GM23248 (cell line): ENCODE measurements around the gene TAF4. TPM values are rescaled to one million over a fixed set of nuclear protein-coding genes. Genes with fewer than 3 reads are reported as not detected.

Source experiments
- DNase-seq: peaks from one replicate; pipeline ENCODE4 v3.0.0-alpha.2; 2015
- H2AFZ ChIP-seq: fragments of 200-600 bp; sonication (generic); 2 replicates; pipeline ENCODE4 v1.6.1; 2016; ENCODE audit warnings: antibody characterized with exemption
- H3F3A ChIP-seq: fragments of 200-600 bp; sonication (generic); 2 replicates; pipeline ENCODE4 v1.6.1; 2016; ENCODE audit warnings: mild to moderate bottlenecking, antibody characterized with exemption, mixed run types; ENCODE audit not compliant: insufficient read depth
- H3K27ac ChIP-seq: fragments of 200-600 bp; sonication (generic); 2 replicates; pipeline ENCODE4 v1.5.1; 2016; ENCODE audit warnings: mild to moderate bottlenecking
- H3K27me3 ChIP-seq: fragments of 200-600 bp; sonication (generic); replicated peaks from 2 replicates; pipeline ENCODE4 v1.6.1; 2016; ENCODE audit warnings: mild to moderate bottlenecking; ENCODE audit not compliant: insufficient read depth
- H3K36me3 ChIP-seq: fragments of 200-600 bp; sonication (generic); 2 replicates; pipeline ENCODE4 v1.6.1; 2016; ENCODE audit warnings: low read depth, mild to moderate bottlenecking
- H3K4me1 ChIP-seq: fragments of 200-600 bp; sonication (generic); 2 replicates; pipeline ENCODE4 v1.6.1; 2016; ENCODE audit warnings: mild to moderate bottlenecking; ENCODE audit not compliant: insufficient read depth
- H3K4me2 ChIP-seq: fragments of 200-600 bp; sonication (generic); one replicate; pipeline ENCODE4 v1.6.1; 2016; ENCODE audit warnings: mild to moderate bottlenecking; ENCODE audit not compliant: unreplicated experiment
- H3K4me3 ChIP-seq: fragments of 200-600 bp; sonication (generic); 2 replicates; pipeline ENCODE4 v1.5.1; 2016; ENCODE audit warnings: mild to moderate bottlenecking
- H3K79me2 ChIP-seq: fragments of 200-600 bp; sonication (generic); 2 replicates; pipeline ENCODE4 v1.6.1; 2016; ENCODE audit warnings: mild to moderate bottlenecking; ENCODE audit not compliant: insufficient read depth
- H3K9ac ChIP-seq: fragments of 200-600 bp; sonication (generic); 2 replicates; pipeline ENCODE4 v1.6.1; 2016; ENCODE audit warnings: mild to moderate bottlenecking
- H3K9me2 ChIP-seq: fragments of 200-600 bp; sonication (generic); 2 replicates; pipeline ENCODE4 v1.6.1; 2016; ENCODE audit warnings: mixed run types, mild to moderate bottlenecking, moderate library complexity; ENCODE audit not compliant: insufficient read depth
- H3K9me3 ChIP-seq: fragments of 200-600 bp; sonication (generic); one replicate; pipeline ENCODE4 v1.6.1; 2017; ENCODE audit warnings: low read depth
- H4K20me1 ChIP-seq: fragments of 200-600 bp; sonication (generic); 2 replicates; pipeline ENCODE4 v1.6.0; 2016; ENCODE audit not compliant: insufficient read depth
- EZH2 ChIP-seq: fragments of 200-600 bp; sonication (generic); IDR thresholded peaks from 2 replicates; pipeline ENCODE4 v1.6.1; 2018; ENCODE audit warnings: antibody characterized with exemption, mild to moderate bottlenecking; ENCODE audit not compliant: insufficient read depth, poor library complexity, severe bottlenecking
- EZH2phosphoT487 ChIP-seq: fragments of 200-600 bp; sonication (generic); IDR thresholded peaks from 2 replicates; pipeline ENCODE4 v1.6.1; 2018; ENCODE audit warnings: antibody characterized with exemption, moderate library complexity, mild to moderate bottlenecking, low read depth; ENCODE audit not compliant: insufficient read depth
- WGBS, 2 experiments: methylation state at CpG; one replicate each; pipeline ENCODE4 v1.1.6; 2015 to 2017; ENCODE audit warnings: low lambda C conversion rate in 2 of 2, low coverage in 1 of 2; ENCODE audit errors: missing lambda C conversion rate in 2 of 2; 5-methylcytosine and 5-hydroxymethylcytosine counted together
- in situ Hi-C: fragments of 300-500 bp; cut with MboI; formaldehyde crosslinking; loops from 2 replicates; pipeline ENCODE4 v1.15.0; 2020
- polyA plus RNA-seq: library from polyadenylated mRNA; unstranded; fragments of >200 nt; fragmentation: Nextera tagmentation; extraction: Ambion mirVana; gene quantifications from 2 replicates; pipeline ENCODE4 v1.2.1, GENCODE V29; 2016
- total RNA-seq: library from RNA; depleted of rRNA; stranded (reverse); fragments of >200 nt; shearing (Covaris generic); gene quantifications from 2 replicates; pipeline ENCODE4 v1.2.3, GENCODE V29; 2014

Gene TAF4
- total and polyA plus RNA-seq, 2 experiments from 2014 or later = 1.4 to 2.9 TPM

- no peak for DNase-seq
- Histone ChIP-seq H3K27ac (no peak overlapping the region), H3K36me3 (no peaks in the 10 kb centered on the region), H3K79me2 (peaks cover 99% of the 10 kb centered on the region), H3K9ac (no peak overlapping the region), H2AFZ (no peak overlapping the region), H3F3A (no peaks in the 10 kb centered on the region), H3K4me1 (peaks cover 24% of the 10 kb centered on the region), H4K20me1 (no peaks in the 10 kb centered on the region), H3K4me3 (no peak overlapping the region), H3K9me2 (no peaks in the 10 kb centered on the region), H3K9me3 (no peaks in the 10 kb centered on the region), H3K27me3 (no peaks in the 10 kb centered on the region), H3K4me2 (no peak overlapping the region)
- TF ChIP-seq EZH2 (no peak), EZH2phosphoT487 (no peak)
- 68 to 69% methylated on average over 9 of the region's 9 CpGs for WGBS, 2 experiments
- in situ Hi-C loops = no loop called here
Measured at GRCh38 chr20:62030357-62030756, 35.3 kb downstream of the TAF4 start.

GRCh38 chr20:62029949-62030348 is 35.7 kb downstream of the TAF4 start:
- Histone ChIP-seq H4K20me1 (no peaks in the 10 kb centered on the region), H3K9me2 (no peaks in the 10 kb centered on the region), H3K79me2 (peaks cover 99% of the 10 kb centered on the region), H3K36me3 (no peaks in the 10 kb centered on the region), H3K9ac (no peak overlapping the region), H3K4me3 (no peak overlapping the region), H3K4me1 (peaks cover 28% of the 10 kb centered on the region), H3F3A (no peaks in the 10 kb centered on the region), H3K27ac (no peak overlapping the region), H3K27me3 (no peaks in the 10 kb centered on the region), H2AFZ (no peak overlapping the region), H3K9me3 (no peaks in the 10 kb centered on the region), H3K4me2 (no peak overlapping the region)
- DNase-seq = no peak
- in situ Hi-C loops = loop anchor here (10.0 kb wide), 1 partner anchor 105 kb away; no protein-coding TSS in a partner anchor
- WGBS, 2 experiments = 93 to 95% methylated on average over 10 to 20 of the region's 20 CpGs
- TF ChIP-seq EZH2phosphoT487 (no peak), EZH2 (no peak)

- H2AFZ ChIP-seq = no peak overlapping the region
- no peak for DNase-seq
- no peak overlapping the region for H3K4me3 ChIP-seq
- no peak overlapping the region for H3K4me2 ChIP-seq
- H3F3A ChIP-seq = no peaks in the 10 kb centered on the region
- no peaks in the 10 kb centered on the region for H3K9me3 ChIP-seq
- no peaks in the 10 kb centered on the region for H3K27me3 ChIP-seq
- in situ Hi-C loops = loop anchor here (10.0 kb wide), 1 partner anchor 106 kb away; no protein-coding TSS in a partner anchor
- no peak overlapping the region for H3K27ac ChIP-seq
- peaks cover 99% of the 10 kb centered on the region for H3K79me2 ChIP-seq
- peaks cover 28% of the 10 kb centered on the region for H3K4me1 ChIP-seq
- no peaks in the 10 kb centered on the region for H4K20me1 ChIP-seq
- H3K9me2 ChIP-seq = no peaks in the 10 kb centered on the region
- TF ChIP-seq EZH2phosphoT487 = no peak
- TF ChIP-seq EZH2 = no peak
- 87 to 90% methylated on average over 15 of the region's 15 CpGs for WGBS, 2 experiments
- H3K9ac ChIP-seq = no peak overlapping the region
- no peaks in the 10 kb centered on the region for H3K36me3 ChIP-seq
Measured at GRCh38 chr20:62029296-62029695, 36.4 kb downstream of the TAF4 start.

- DNase-seq = no peak
- in situ Hi-C loops = loop anchor here (10.0 kb wide), 1 partner anchor 106 kb away; no protein-coding TSS in a partner anchor
- Histone ChIP-seq H4K20me1 (no peaks in the 10 kb centered on the region), H3K9me2 (no peaks in the 10 kb centered on the region), H2AFZ (no peak overlapping the region), H3K9me3 (no peaks in the 10 kb centered on the region), H3F3A (no peaks in the 10 kb centered on the region), H3K9ac (no peak overlapping the region), H3K4me2 (no peak overlapping the region), H3K4me3 (no peak overlapping the region), H3K36me3 (no peaks in the 10 kb centered on the region), H3K27me3 (no peaks in the 10 kb centered on the region), H3K79me2 (peaks cover 97% of the 10 kb centered on the region), H3K27ac (no peak overlapping the region), H3K4me1 (peaks cover 28% of the 10 kb centered on the region)
- WGBS, 2 experiments = 92 to 100% methylated on average over 14 of the region's 14 CpGs
- TF ChIP-seq EZH2phosphoT487 (no peak), EZH2 (no peak)
Measured at GRCh38 chr20:62028384-62028783, 37.3 kb downstream of the TAF4 start.
